Urinary bladder (tissue), 4 donors: ENCODE measurements around the gene AGPAT4. TPM values are rescaled to one million over a fixed set of nuclear protein-coding genes. Genes with fewer than 3 reads are reported as not detected.
"Not testable (repeated sequence)": the region's sequence is repeated elsewhere in the genome, so short reads cannot be mapped to it uniquely, and the experiment has no call there.

Source experiments
- DNase-seq: peaks from one replicate; pipeline ENCODE4 v3.0.0-alpha.2; 2015; ENCODE audit errors: extremely low spot score
- H3K27ac ChIP-seq: one replicate; pipeline ENCODE4 v1.5.1; 2013; ENCODE audit warnings: low read depth, mild to moderate bottlenecking, moderate library complexity
- H3K36me3 ChIP-seq: one replicate; pipeline ENCODE4 v1.6.1; 2013; ENCODE audit warnings: mild to moderate bottlenecking, moderate library complexity; ENCODE audit not compliant: insufficient read depth
- H3K4me1 ChIP-seq: one replicate; pipeline ENCODE4 v1.6.1; 2013; ENCODE audit warnings: mild to moderate bottlenecking, moderate library complexity; ENCODE audit not compliant: insufficient read depth
- H3K4me3 ChIP-seq: one replicate; pipeline ENCODE4 v1.5.1; 2013; ENCODE audit warnings: low read depth, low read length
- WGBS: extraction: QIAGEN DNeasy Blood & Tissue Kit; methylation state at CpG from one replicate; pipeline ENCODE4 v1.1.7; 2013; 5-methylcytosine and 5-hydroxymethylcytosine counted together
- polyA plus RNA-seq: library from polyadenylated mRNA; stranded (reverse); fragments of 200-250 nt; gene quantifications from one replicate; pipeline ENCODE4 v1.2.3, GENCODE V29; 2013
- total RNA-seq: library from RNA; depleted of rRNA; stranded (reverse); fragments of >200 nt; gene quantifications from one replicate; pipeline ENCODE4 v1.2.3, GENCODE V29; 2014
- donor health status: healthy with polysubstance abuse.
- donor health status: healthy.

The AGPAT4 gene, protein sequence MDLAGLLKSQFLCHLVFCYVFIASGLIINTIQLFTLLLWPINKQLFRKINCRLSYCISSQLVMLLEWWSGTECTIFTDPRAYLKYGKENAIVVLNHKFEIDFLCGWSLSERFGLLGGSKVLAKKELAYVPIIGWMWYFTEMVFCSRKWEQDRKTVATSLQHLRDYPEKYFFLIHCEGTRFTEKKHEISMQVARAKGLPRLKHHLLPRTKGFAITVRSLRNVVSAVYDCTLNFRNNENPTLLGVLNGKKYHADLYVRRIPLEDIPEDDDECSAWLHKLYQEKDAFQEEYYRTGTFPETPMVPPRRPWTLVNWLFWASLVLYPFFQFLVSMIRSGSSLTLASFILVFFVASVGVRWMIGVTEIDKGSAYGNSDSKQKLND
- 26.4 TPM for total RNA-seq
- 4.5 TPM for polyA plus RNA-seq

DNA sequence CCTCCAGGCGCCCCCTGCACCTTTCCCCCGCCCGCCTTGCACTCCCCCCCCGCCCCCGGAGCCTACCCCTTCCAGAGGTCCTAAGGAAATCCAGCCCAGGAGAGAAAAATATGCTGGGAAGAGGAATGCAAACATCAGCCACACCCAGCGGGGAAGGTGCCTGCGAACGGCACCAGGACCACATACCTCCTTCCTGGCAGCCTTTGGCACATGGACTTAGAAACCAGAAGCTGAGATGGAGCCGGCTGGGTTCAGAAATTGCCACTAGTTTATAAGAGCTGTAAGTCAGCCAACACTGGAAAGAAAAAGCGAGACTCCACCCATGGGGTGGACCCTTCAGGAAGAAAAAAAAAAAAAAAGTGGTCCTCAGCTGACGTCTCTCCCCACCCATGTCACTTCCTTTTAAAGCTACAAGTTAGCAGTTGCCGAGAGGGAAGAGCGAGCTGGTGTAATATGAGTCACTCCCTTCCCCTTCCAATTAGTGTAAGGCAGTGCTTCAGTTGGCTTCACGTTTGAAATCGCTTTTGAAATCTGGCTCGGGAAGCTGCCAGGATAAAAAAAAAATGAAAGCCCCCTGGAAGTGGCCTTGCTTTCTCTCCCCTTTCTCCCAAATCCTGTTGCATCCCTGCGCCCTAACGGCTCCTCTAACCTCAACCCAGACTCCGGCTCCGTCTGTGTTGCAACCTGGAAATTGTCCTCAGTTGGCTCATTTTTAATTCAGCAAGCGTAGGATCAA, at the start of gene AGPAT4:
TSS of gene AGPAT4 (minus strand) at position 310 of the 736 bp plus-strand sequence. CDS start 41,848 bp downstream, outside the sequence.
- no peaks in the 10 kb centered on the region for H3K36me3 ChIP-seq
- H3K4me3 ChIP-seq, result peak within 1 kb of the TSS; percentile 75
- DNase-seq, result peak; percentile 90
- H3K27ac ChIP-seq, result no peak within 1 kb of the TSS
- under 1% methylated on average over 21 of the region's 21 CpGs for WGBS
- no peaks in the 10 kb centered on the region for H3K4me1 ChIP-seq

DNA sequence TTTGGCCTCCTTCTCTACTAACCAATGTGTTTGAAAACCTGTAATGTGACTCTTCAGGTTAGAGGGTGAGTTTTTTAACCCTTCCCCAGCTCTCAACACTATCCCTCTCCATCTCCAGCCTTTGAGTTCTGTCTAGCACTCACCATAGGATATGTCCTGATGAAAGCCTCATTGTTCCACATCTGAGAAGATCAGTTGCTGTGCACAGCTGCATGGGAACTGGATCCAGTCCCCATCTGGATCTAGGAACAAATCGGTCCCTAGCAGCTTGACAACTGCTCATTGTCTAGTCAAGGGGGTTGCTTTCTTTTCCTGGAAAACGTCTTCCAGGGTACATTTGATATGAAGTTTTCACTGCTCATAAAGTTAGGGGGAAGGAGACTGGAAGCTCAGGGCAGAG, 45.4 kb upstream of the AGPAT4 start:
- no peaks in the 10 kb centered on the region for H3K4me1 ChIP-seq
- WGBS, result 56% methylated on average over 2 of the region's 2 CpGs
- no peak for DNase-seq
- no peak overlapping the region for H3K27ac ChIP-seq
- no peak overlapping the region for H3K4me3 ChIP-seq
- H3K36me3 ChIP-seq, result no peaks in the 10 kb centered on the region

DNA sequence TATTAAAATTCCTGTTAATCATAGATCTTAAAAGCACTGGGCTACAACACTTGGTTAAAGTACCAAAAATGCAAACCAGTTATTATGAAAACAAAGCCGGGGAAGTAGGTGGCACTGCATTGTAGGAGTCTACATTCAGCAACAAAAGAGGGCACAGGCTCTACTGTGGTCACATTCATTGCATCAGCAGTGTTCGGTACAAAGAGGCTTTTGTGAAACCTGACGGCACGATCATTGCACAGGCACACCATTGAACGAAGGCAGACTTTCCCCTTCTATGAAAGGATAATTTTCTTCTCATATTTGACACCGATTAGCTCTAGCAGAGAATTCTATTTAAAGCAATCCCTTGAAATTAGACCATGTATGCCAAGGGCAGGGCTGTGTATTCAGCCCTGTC, 44.6 kb upstream of the AGPAT4 start:
- H3K4me1 ChIP-seq, result no peaks in the 10 kb centered on the region
- H3K4me3 ChIP-seq, result no peak overlapping the region
- no peak overlapping the region for H3K27ac ChIP-seq
- no peak for DNase-seq
- 86% methylated on average over 6 of the region's 6 CpGs for WGBS
- no peaks in the 10 kb centered on the region for H3K36me3 ChIP-seq

DNA sequence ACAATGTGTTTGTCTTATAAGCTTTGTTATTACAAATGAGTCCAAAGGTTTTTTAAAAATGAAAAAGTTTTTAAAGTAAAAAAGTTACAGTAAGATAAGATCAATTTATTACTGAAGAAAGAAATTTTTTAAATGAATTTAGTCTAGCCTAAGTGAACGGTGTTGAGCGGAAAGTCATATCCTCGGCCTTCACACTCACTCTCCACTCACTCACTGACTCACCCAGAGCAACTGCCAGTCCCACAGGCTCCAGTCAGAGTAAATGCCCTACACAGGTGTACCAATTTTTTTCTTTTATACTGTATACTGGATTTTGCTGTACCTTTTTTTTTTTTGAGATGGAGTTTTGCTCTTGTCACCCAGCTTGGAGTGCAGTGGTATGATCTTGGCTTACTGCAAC, 42.7 kb upstream of the AGPAT4 start:
- Histone ChIP-seq H3K36me3 (no peaks in the 10 kb centered on the region), H3K27ac (no peak overlapping the region), H3K4me3 (no peak overlapping the region), H3K4me1 (no peaks in the 10 kb centered on the region)
- no peak for DNase-seq
- 96% methylated on average over 3 of the region's 3 CpGs for WGBS

DNA sequence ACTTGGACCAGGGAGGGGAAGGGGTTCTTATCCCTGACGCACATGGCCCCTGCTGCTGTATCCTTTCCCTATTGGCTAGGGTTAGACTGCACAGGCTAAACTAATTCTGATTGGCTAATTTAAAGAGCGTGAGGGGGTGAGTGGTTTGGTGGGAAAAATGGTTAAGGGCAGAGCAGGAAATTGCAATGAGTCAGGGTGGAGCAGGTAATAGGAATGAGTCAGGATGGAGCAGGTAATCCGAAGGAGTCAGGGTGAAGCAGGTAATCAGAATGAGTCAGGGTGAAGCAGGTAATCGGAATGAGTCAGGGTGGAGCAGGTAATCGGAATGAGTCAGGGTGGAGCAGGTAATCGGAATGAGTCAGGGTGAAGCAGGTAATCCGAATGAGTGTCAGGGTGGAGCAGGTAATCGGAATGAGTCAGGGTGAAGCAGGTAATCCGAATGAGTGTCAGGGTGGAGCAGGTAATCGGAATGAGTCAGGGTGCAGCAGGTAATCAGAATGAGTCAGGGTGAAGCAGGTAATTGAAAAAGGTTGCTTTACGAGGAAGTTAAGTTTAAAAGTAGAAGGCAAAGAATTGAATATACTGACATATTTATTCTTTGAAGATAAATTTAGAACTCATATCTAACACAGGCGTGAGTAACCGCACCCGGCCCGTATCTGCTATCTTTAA, 41.5 kb upstream of the AGPAT4 start:
- 93% methylated on average over 15 of the region's 15 CpGs for WGBS
- not testable (repeated sequence) for H3K27ac ChIP-seq, H3K4me1 ChIP-seq, DNase-seq, H3K4me3 ChIP-seq, H3K36me3 ChIP-seq

DNA sequence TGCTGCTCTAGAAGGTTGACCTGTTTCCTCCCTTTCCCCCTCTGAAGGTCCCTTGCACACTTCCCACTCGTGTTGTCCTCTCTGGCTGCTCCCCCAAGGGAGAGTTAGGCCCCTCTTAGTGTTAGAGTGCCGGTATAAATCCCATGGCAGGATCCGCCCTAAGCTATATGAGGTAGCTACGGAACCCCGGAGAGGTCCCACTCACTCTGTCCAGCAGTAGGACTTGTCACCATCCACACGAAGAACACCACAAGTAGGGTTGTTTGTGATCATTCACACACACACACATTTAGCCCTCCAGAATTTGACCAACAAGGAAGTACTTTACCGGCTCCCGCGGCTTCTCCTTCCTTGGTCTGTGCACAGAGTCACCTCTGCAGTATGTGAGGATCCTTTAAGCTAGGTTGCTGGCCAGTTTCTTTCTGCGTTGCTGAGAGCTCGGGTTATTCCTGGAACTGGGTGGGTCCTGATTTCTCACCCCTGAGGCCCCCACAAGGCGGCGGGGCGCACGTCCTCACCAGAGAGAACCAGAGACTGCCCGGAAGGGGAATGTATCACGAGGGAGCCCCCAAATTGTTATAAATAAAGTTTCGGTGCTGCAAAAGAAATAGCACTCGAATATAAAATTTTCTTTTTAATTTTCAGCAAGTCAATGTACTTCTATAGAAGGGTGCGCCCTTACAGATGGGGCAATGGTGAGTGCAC, 40.8 kb upstream of the AGPAT4 start:
- 93% methylated on average over 20 of the region's 20 CpGs for WGBS
- not testable (repeated sequence) for H3K27ac ChIP-seq, H3K4me1 ChIP-seq, DNase-seq, H3K36me3 ChIP-seq, H3K4me3 ChIP-seq

DNA sequence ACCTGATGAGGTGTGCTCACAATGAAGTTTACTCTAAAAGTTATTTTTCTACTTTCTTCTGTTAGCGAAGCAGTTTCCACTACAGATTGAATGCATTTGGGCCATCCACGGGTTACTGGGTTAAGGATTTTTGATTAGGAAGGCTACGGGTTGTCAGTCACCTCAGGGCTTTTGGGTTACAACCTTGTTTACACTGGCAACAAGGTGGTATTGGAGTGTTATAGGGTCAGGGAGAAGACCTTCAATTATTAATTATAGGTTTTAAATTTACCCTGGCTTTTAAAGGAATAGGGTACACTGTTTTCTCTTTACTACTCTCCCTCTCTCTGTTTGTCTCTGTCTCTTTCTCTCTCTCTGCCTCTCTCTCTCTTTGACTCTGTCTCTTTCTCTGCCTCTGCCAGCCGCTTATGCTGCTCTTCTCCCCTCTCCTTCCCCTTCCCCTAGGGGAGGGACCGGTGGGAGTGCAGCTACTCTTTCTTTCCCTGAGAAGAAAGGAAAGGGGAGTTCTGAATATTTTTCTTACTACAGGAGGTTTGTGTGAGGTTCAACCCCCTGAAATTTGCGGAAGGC, 40.2 kb upstream of the AGPAT4 start:
- H3K4me1 ChIP-seq, result no peaks in the 10 kb centered on the region
- H3K27ac ChIP-seq, result no peak overlapping the region
- DNase-seq, result no peak
- H3K4me3 ChIP-seq, result no peak overlapping the region
- WGBS, result 94% methylated on average over 6 of the region's 6 CpGs
- H3K36me3 ChIP-seq, result no peaks in the 10 kb centered on the region

DNA sequence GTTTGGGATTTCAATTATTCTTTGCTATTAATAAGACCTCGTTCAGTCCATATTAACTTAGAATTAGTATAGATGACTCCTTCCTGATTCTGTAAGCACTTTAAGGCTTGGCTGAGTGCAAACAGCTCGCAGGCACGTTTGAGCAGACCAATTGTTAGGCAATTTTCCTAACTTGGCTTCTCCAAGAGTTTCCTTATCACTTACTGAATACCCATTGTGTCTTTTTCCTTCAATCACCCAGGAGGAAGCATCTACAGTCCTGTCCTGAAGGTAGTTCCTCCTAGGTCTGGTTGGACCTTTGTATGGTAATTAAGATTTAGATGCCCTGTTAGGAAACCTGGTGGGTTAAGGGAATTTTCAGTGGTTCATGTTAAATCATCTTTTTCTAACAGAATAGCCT, 39.6 kb upstream of the AGPAT4 start:
- not testable (repeated sequence) for DNase-seq, H3K4me1 ChIP-seq, H3K4me3 ChIP-seq, H3K36me3 ChIP-seq, H3K27ac ChIP-seq
- WGBS, result 60% methylated on average over 3 of the region's 3 CpGs

DNA sequence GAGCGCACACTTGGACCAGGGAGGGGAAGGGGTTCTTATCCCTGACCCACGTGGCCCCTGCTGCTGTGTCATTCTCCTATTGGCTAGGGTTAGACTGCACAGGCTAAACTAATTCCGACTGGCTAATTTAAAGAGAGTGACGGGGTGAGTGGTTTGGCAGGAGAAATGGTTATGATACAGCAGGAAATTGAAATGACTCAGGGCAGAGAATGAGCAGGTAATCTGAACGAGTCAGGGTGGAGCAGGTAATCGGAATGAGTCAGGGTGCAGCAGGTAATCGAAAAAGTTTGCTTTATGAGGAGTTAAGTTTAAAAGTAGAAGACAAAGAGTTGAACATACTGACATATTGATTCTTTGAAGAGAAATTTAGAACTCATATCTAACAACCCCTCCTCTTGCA, 35.9 kb upstream of the AGPAT4 start:
- not testable (repeated sequence) for H3K4me3 ChIP-seq, H3K36me3 ChIP-seq, H3K27ac ChIP-seq, H3K4me1 ChIP-seq, DNase-seq
- WGBS, result 82% methylated on average over 7 of the region's 7 CpGs

DNA sequence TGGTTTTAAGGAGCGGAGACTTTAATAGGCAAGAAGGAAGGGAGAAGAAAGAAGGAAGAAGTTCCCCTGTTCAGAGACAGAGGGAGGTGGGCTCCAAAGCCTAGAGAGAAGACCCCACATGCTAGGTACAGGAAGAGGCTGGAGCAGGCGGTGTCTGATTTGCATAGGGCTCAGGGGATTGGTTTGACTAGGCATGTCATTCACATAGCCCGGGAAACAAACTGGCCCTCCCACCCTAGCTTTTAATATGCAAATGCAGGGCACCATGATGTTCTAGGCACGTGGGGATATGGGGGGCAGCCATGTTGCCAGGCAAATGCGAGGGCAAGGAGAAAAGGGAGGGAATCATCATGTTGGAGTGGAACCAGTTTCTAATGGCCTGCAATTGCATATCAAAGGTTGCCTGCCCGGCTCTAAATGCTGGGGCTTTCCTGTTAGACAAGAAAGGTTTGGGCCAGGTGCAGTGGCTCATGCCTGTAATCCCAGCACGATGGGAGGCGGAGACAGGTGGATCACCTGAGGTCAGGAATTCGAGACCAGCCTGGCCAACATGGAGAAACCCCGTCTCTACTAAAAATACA, 34.3 kb upstream of the AGPAT4 start:
- Histone ChIP-seq H3K36me3 (no peaks in the 10 kb centered on the region), H3K27ac (no peak overlapping the region), H3K4me3 (no peak overlapping the region), H3K4me1 (no peaks in the 10 kb centered on the region)
- WGBS, result 89% methylated on average over 10 of the region's 10 CpGs
- no peak for DNase-seq

DNA sequence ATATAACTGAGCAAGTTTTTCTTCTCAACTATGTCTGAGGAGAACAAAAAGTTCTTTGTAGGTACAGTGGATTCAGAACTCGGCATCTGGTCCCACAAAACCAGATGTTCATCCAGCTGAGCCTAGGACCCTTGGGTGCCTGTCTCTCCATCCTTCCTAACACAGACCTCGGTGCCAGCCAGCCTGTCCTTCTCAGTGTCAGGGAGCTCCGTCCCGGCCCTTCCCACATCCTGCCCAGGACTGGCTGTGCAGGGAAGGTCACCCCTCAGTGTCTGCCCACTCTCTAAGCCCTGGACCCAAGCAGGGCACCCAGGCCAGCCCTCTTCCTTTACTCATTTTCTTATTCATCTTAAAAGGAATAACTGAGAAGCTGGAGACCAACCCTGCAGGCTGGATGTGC, 32.0 kb upstream of the AGPAT4 start:
- H3K4me1 ChIP-seq, result no peaks in the 10 kb centered on the region
- DNase-seq, result no peak
- 78% methylated on average over 4 of the region's 4 CpGs for WGBS

DNA sequence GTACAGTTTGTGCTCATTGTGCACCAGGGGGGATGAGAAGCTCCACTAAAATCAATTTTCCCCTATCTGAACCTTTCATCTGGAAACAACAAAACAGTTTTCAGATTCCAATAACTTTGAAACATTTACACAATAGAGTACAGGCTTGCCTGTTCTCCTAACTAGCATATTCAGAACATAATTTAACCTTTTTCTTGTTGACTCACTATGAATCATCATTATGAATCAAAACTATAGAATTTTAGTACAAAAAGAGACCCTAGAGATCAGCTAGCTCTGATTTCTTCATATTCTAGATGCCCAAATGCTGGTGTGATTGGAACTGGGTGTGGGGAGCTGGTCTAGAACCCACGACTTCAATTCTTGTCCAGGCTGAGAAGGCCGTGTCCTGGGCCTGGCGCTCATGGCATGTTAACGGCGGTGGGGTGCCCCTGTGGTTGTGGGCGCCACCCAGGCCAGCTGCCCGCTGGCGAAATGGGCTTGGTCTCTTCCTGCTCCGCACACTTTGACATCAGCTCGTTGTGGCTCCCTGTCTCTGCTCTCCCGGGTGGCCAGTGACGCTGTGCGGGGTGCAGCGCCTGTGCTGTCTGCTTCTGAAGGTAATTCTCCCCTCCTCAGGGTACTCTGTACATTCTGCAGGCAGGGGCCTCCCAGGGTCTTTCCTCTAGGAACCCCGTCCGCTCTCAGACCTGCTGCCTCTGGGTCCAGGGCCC, 29.9 kb upstream of the AGPAT4 start:
- Histone ChIP-seq H3K27ac (no peak overlapping the region), H3K36me3 (no peaks in the 10 kb centered on the region), H3K4me3 (no peak overlapping the region), H3K4me1 (no peaks in the 10 kb centered on the region)
- WGBS, result 92% methylated on average over 16 of the region's 16 CpGs
- DNase-seq, result no peak

More for the DNA sequence above, 32.0 kb upstream of the AGPAT4 start:
- no peak overlapping the region for H3K4me3 ChIP-seq
- H3K36me3 ChIP-seq, result no peaks in the 10 kb centered on the region
- H3K27ac ChIP-seq, result no peak overlapping the region
